PFSK-1 (cell line): ENCODE data around the gene TMEM255B.

Source experiments
- FOXP2 ChIP-seq: optimal IDR thresholded peaks from 2 replicates; pipeline ENCODE3; 2011; ENCODE audit warnings: borderline replicate concordance, control low read depth, inconsistent platforms; ENCODE audit not compliant: insufficient read depth; ENCODE audit errors: extremely low read length, extremely low read depth
- POLR2AphosphoS5 ChIP-seq: IDR thresholded peaks from 2 replicates; pipeline ENCODE4 v1.6.1; 2012; ENCODE audit warnings: low read depth, mild to moderate bottlenecking, control low read depth, low read length, moderate library complexity
- REST ChIP-seq, 2 experiments: IDR thresholded peaks; 2 replicates each; pipeline versions ENCODE4 v1.6.1 to v1.8.0; 2011 to 2012; ENCODE audit warnings: low read depth in 2 of 2, low read length in 2 of 2, control low read depth in 1 of 2, inconsistent platforms in 1 of 2, mild to moderate bottlenecking in 1 of 2, moderate library complexity in 1 of 2; ENCODE audit not compliant: insufficient read depth in 1 of 2
- SIN3A ChIP-seq: IDR thresholded peaks from 2 replicates; pipeline ENCODE4 v1.6.1; 2012; ENCODE audit warnings: mild to moderate bottlenecking, low read length, moderate library complexity, borderline replicate concordance; ENCODE audit not compliant: insufficient read depth
- TAF1 ChIP-seq: IDR thresholded peaks from 2 replicates; pipeline ENCODE4 v1.6.1; 2012; ENCODE audit warnings: low read length, control low read depth, borderline replicate concordance; ENCODE audit not compliant: insufficient read depth

GRCh38 chr13:113792236-113792770, 33.3 kb downstream of the TMEM255B start:
- TF ChIP-seq REST (IDR thresholded peaks at IDR 0.05; ENCODE audit: insufficient read depth in 1 of 2, low read depth in 2 of 2, low read length in 2 of 2) (no peak), POLR2AphosphoS5 (no peak), TAF1 (no peak), FOXP2 (no peak), SIN3A (no peak)
